GM21381 (cell line): Measurements from ENCODE around the gene ADIPOQ.
A peak's percentile ranks its signal among the peaks of the same experiment; 100 is the strongest.
"Not testable (repeated sequence)": the region's sequence is repeated elsewhere in the genome, so short reads cannot be mapped to it uniquely, and the experiment has no call there.

Experiments used
- ATAC-seq: cut with Tn5 transposase; IDR thresholded peaks from one replicate; pipeline ENCODE4 v1.9.1; 2021; ENCODE audit warnings: mild to moderate bottlenecking, moderate library complexity; ENCODE audit not compliant: unreplicated experiment

Gene ADIPOQ

GRCh38 chr3:186826410-186826975 lies 16.0 kb upstream of the ADIPOQ start:
- ATAC-seq = no peak

GRCh38 chr3:186826976-186827857 lies 15.3 kb upstream of the ADIPOQ start:
- ATAC-seq = peak; percentile 92

- ATAC-seq = no peak
These were observed 14.2 kb upstream of the ADIPOQ start for GRCh38 chr3:186828340-186828739.

GRCh38 chr3:186831798-186832197 lies 10.7 kb upstream of the ADIPOQ start:
- no peak for ATAC-seq

- ATAC-seq = no peak
These were observed 10.2 kb upstream of the ADIPOQ start for GRCh38 chr3:186832276-186832675.

- ATAC-seq = no peak
These were observed 2.5 kb upstream of the ADIPOQ start for GRCh38 chr3:186839874-186840641.

- ATAC-seq = no peak
These were observed 890 bp upstream of the ADIPOQ start for GRCh38 chr3:186841620-186842019.

- no peak for ATAC-seq
These were observed 526 bp downstream of the ADIPOQ start for GRCh38 chr3:186843039-186843432.

GRCh38 chr3:186844908-186845307 lies 2.4 kb downstream of the ADIPOQ start:
- no peak for ATAC-seq

GRCh38 chr3:186845756-186846155 lies 3.2 kb downstream of the ADIPOQ start:
- ATAC-seq = no peak

GRCh38 chr3:186847437-186847836 lies 4.9 kb downstream of the ADIPOQ start:
- ATAC-seq = no peak

GRCh38 chr3:186849374-186849975 lies 7.0 kb downstream of the ADIPOQ start:
- ATAC-seq = peak; percentile 70

GRCh38 chr3:186851835-186852234 lies 9.3 kb downstream of the ADIPOQ start:
- ATAC-seq = not testable (repeated sequence)

GRCh38 chr3:186852994-186853393 lies 10.5 kb downstream of the ADIPOQ start:
- ATAC-seq = no peak

- ATAC-seq = no peak
These were observed 11.6 kb downstream of the ADIPOQ start for GRCh38 chr3:186854146-186854545.

- ATAC-seq = no peak
These were observed 12.4 kb downstream of the ADIPOQ start for GRCh38 chr3:186854954-186855353.

- ATAC-seq = no peak
These were observed 15.2 kb downstream of the ADIPOQ start for GRCh38 chr3:186857743-186858142.

GRCh38 chr3:186865215-186865853 lies 22.8 kb downstream of the ADIPOQ start:
- not testable (repeated sequence) for ATAC-seq

GRCh38 chr3:186866095-186866494 lies 23.6 kb downstream of the ADIPOQ start:
- not testable (repeated sequence) for ATAC-seq

GRCh38 chr3:186869253-186870100 lies 27.0 kb downstream of the ADIPOQ start:
- ATAC-seq = no peak
